ENCODE measurements around the gene METTL8. TPM values are rescaled to one million over a fixed set of nuclear protein-coding genes. Genes with fewer than 3 reads are reported as not detected.
A peak's percentile ranks its signal among the peaks of the same experiment; 100 is the strongest.

METTL8 gene
- polyA plus RNA-seq, 3 donors, result 3.3 to 9.8 (median 6.9) TPM

DNA sequence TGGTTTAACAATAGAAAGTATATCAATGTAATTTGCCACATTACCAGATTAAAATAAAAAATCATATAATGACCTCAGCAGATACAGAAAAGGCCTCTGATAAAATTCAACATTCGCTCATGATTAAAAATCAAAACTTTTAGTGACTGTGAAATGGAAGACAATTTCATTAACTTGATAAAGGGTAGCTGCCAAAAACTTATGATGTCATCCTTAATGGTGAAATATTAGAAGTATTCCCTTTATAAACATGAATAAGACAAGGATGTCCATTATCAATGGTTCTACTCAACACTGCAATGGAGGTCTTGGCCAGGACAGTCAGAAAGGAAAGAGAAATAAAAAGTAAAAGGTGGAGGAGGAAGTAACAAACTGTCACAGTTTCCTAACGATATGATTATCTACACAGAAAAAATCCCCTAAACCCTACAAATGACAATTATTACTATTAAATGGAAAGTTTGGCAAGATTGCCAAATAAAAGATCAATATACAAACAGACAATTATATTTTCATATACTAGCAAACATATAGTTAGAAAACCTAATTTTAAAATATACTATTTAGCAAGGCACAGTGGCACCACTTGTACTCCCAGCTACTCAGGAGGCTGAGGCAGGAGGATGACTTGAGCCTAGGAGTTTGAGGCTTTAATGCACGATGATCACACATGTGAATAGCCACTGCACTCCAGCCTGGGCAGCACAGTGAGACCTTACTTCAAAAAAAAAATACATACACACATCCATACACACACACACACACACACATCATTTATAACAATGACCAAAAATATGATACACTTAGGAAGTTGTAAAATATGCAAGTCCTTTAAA, 12.8 kb downstream of the METTL8 start:
- no peak for TF ChIP-seq CTCF (IDR thresholded peaks at IDR 0.05)
- Mint-ChIP-seq H3K27ac (no peak overlapping the region), H3K9me3 (peaks cover 23 to 35% (median 29%) of the 10 kb centered on the region in 7 donors), H3K27me3 (ENCODE audit: low read depth in 3 of 3) (peaks cover 0 to 2% (median 0%) of the 10 kb centered on the region in 3 donors), H3K4me1 (peaks cover 7% of the 10 kb centered on the region), H3K4me3 (peak overlapping the region in 1 of 2 donors; percentile 1), H3K36me3 (peaks cover 4 to 11% of the 10 kb centered on the region in 2 donors)
- peaks cover 0 to 4% of the 10 kb centered on the region in 2 donors for H3K36me3 ChIP-seq (replicated peaks in 1 of 2; ENCODE audit: control insufficient read depth in 1 of 2, insufficient read depth in 2 of 2, low read length in 2 of 2)
- no peak overlapping the region for H2AFZ ChIP-seq (ENCODE audit: insufficient read depth, low read depth, low read length, poor library complexity, severe bottlenecking)
- no peaks in the 10 kb centered on the region for H3K27me3 ChIP-seq (ENCODE audit: control insufficient read depth in 2 of 2, insufficient read depth in 2 of 2, low read length in 2 of 2)
- intact Hi-C loops (cut with micrococcal nuclease), result loop anchor here in 1 of 2 donors (5.0 kb wide), 1 partner anchor 159 kb away; no protein-coding TSS in a partner anchor
- no peaks in the 10 kb centered on the region for H4K20me1 ChIP-seq (ENCODE audit: insufficient read depth, low read length)
- no peak overlapping the region for H3K9ac ChIP-seq (ENCODE audit: insufficient read depth, low read length, poor library complexity, severe bottlenecking)
- H3K4me3 ChIP-seq (replicated peaks in 1 of 3; ENCODE audit: low read depth in 2 of 3, low read length in 3 of 3), result no peak overlapping the region
- DNase-seq, result no peak
- WGBS (ENCODE audit: insufficient coverage), result no CpG with 5 or more reads among the region's 3 CpGs
- H3K27ac ChIP-seq (ENCODE audit: low read depth in 1 of 2, low read length in 2 of 2), result no peak overlapping the region
- no peaks in the 10 kb centered on the region for H3K79me2 ChIP-seq (ENCODE audit: insufficient read depth, low read length)
- H3K4me2 ChIP-seq (replicated peaks; ENCODE audit: extremely low read depth, low read length, poor library complexity, severe bottlenecking), result no peak overlapping the region
- no peaks in the 10 kb centered on the region for H3K4me1 ChIP-seq (ENCODE audit: control insufficient read depth in 1 of 2, insufficient read depth in 2 of 2, low read length in 2 of 2)
- peaks cover 22 to 27% of the 10 kb centered on the region in 2 donors for H3K9me3 ChIP-seq (replicated peaks in 1 of 2; ENCODE audit: control insufficient read depth in 1 of 2, insufficient read depth in 1 of 2, low read length in 2 of 2)

- no peak overlapping the region for H3K27ac Mint-ChIP-seq
- no peak overlapping the region for H3K9ac ChIP-seq (ENCODE audit: insufficient read depth, low read length, poor library complexity, severe bottlenecking)
- H3K4me3 ChIP-seq (replicated peaks in 1 of 3; ENCODE audit: low read depth in 2 of 3, low read length in 3 of 3), result no peak overlapping the region
- H3K27me3 ChIP-seq (ENCODE audit: control insufficient read depth in 2 of 2, insufficient read depth in 2 of 2, low read length in 2 of 2), result no peaks in the 10 kb centered on the region
- H3K4me3 Mint-ChIP-seq, result no peak overlapping the region
- H4K20me1 ChIP-seq (ENCODE audit: insufficient read depth, low read length), result no peaks in the 10 kb centered on the region
- peaks cover 10% of the 10 kb centered on the region for H3K4me1 Mint-ChIP-seq
- H3K9me3 Mint-ChIP-seq, result peaks cover 11 to 19% (median 15%) of the 10 kb centered on the region in 7 donors
- DNase-seq, result no peak
- no peak overlapping the region for H3K27ac ChIP-seq (ENCODE audit: low read depth in 1 of 2, low read length in 2 of 2)
- no peak overlapping the region for H2AFZ ChIP-seq (ENCODE audit: insufficient read depth, low read depth, low read length, poor library complexity, severe bottlenecking)
- H3K4me1 ChIP-seq (ENCODE audit: control insufficient read depth in 1 of 2, insufficient read depth in 2 of 2, low read length in 2 of 2), result no peaks in the 10 kb centered on the region
- peaks cover 9 to 11% of the 10 kb centered on the region in 2 donors for H3K9me3 ChIP-seq (replicated peaks in 1 of 2; ENCODE audit: control insufficient read depth in 1 of 2, insufficient read depth in 1 of 2, low read length in 2 of 2)
- peaks cover 3% of the 10 kb centered on the region in 2 donors for H3K36me3 Mint-ChIP-seq
- no peaks in the 10 kb centered on the region for H3K36me3 ChIP-seq (replicated peaks in 1 of 2; ENCODE audit: control insufficient read depth in 1 of 2, insufficient read depth in 2 of 2, low read length in 2 of 2)
- H3K27me3 Mint-ChIP-seq (ENCODE audit: low read depth in 3 of 3), result peaks cover 0 to 2% (median 0%) of the 10 kb centered on the region in 3 donors
- H3K79me2 ChIP-seq (ENCODE audit: insufficient read depth, low read length), result no peaks in the 10 kb centered on the region
- no CpG with 5 or more reads among the region's 2 CpGs for WGBS (ENCODE audit: insufficient coverage)
- intact Hi-C loops (cut with micrococcal nuclease), result loop anchor here (5.0 to 10.0 kb wide), 2 partner anchors 445 to 447 kb away; no protein-coding TSS in a partner anchor
- no peak overlapping the region for H3K4me2 ChIP-seq (replicated peaks; ENCODE audit: extremely low read depth, low read length, poor library complexity, severe bottlenecking)
- TF ChIP-seq CTCF (IDR thresholded peaks at IDR 0.05), result no peak
These were observed 14.5 kb downstream of the METTL8 start for GRCh38 chr2:171419333-171419732.

Data from CD14-positive monocyte (primary cell).